Forelimb muscle (tissue), 1 donor: ENCODE measurements around the gene CXCL9. TPM values are rescaled to one million over a fixed set of nuclear protein-coding genes. Genes with fewer than 3 reads are reported as not detected.
A peak's percentile ranks its signal among the peaks of the same experiment; 100 is the strongest.
"Not testable (repeated sequence)": the region's sequence is repeated elsewhere in the genome, so short reads cannot be mapped to it uniquely, and the experiment has no call there.

ENCODE experiments used
- DNase-seq: peaks from one replicate; pipeline ENCODE4 v3.0.0-alpha.2; 2013; ENCODE audit warnings: low read depth
- polyA plus RNA-seq: library from polyadenylated mRNA; unstranded; fragments of 120-200 nt; gene quantifications from one replicate; pipeline ENCODE4 v1.2.1, GENCODE V29; 2013; ENCODE audit not compliant: insufficient read length

The CXCL9 gene
- polyA plus RNA-seq, 1 donor: 0.05 TPM

DNA sequence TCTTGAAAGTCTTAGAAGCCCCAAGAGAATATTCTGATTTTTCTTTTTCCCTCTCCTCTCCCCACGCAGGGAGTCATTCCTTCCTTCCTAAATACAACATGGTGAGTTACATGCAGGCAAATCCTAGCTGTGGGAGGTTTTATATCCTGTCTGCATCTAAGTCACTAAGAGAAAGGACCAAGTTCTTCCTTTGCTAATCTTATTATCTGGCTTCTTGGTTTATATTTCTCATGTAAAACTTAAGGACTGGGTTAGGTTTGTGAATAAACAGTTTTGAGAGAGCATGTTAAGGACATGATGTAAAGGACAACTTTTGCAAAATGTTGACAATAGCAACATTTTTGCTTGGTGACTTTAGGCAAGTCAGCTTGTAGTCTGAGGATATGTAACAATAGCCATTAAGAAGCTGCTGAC is 5.1 kb upstream of the CXCL9 start:
- no peak for DNase-seq

DNA sequence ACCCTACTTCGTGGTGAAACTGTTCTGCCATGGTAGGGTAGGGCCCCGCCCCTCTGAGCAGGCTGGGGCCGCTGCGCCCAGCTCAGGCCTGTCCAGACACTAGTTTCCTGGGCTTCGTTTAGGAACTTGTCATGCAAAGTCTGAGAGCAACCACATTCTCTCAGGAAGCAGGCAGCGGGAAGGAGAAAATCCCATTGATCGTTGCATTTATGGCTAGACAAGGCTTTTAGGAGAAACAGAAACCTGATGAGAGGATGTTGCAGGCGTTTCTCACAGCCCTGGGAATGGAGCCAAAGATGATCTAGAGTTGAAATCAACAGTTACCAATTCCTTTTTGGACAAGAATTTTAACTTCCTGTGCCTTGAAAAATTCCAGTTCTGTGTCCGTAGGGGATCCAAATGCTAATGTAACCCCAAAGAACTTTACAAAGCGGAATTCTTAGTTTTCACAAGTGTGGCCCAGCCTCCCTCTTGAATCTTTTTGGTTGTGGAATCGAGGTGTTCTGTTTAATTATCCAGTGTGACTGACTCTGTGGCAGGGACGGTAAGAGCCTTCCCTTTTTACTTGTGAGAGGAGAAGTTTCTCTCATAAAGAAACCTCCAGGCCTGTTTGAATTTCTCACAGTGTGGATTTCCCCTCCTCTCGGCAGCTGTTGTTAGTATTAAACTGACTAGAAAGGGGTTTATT is 4.5 kb upstream of the CXCL9 start:
- peak; percentile 84 for DNase-seq

GRCh38 chr4:76011018-76011670 is 3.8 kb upstream of the CXCL9 start:
- DNase-seq: no peak

- no peak for DNase-seq
Measured at GRCh38 chr4:76010576-76010975, 3.3 kb upstream of the CXCL9 start.

DNA sequence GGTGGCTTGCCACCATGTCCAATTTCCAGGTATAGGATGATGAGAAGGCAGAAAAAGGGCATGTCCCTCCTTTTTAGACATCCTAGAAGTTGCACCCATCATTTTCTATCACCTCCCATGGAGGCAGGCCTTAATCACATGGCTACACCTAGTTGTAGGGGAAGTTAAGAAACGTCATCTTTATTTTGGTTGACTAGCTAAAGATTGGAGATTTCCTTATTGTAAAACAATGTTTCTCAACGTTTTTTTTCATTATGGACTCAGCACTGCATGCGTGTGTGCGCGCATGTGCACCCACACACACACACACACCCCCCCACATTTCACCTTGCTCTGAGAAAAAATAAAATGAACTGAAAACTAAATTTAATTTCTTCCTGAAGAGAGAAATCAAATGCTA is 2.0 kb upstream of the CXCL9 start:
- DNase-seq: no peak

DNA sequence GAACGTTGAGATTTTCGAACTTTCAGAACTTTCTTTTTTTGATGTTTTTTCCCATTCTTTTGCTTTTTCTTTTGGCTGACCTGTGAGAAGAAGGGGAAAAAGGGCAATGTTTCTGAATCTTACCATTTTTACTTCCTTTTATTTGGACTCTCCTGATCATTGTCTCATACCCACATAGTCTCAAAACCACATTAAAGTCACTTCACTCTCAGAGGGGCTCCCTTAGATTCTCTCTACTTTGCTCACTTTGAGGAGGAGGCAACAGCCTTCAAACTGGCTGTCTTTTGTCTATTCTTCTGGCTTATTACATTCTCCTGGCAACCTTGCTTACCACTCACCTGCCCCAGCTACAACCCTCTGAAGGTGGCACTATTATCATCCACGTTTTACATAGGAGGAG is 3.7 kb downstream of the CXCL9 start:
- no peak for DNase-seq

DNA sequence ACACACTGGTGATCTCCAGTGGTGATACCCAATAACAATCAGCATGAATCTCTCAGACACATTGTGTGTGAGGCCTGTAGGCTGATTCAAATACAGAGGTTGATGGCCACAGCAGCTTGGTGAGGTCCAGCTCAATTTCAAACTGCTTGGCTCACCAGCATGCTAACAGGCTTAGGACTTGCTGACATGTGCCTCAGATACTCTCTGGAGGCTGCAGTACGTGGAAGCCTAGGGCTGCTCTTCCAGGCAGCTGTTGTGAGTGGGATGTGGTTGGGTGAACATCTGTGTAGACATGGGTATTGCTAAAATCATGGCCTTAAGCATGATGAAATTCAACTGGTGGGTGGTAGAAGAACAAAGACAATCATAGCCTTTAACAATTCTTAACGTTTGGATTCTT is 4.3 kb downstream of the CXCL9 start:
- DNase-seq: no peak

DNA sequence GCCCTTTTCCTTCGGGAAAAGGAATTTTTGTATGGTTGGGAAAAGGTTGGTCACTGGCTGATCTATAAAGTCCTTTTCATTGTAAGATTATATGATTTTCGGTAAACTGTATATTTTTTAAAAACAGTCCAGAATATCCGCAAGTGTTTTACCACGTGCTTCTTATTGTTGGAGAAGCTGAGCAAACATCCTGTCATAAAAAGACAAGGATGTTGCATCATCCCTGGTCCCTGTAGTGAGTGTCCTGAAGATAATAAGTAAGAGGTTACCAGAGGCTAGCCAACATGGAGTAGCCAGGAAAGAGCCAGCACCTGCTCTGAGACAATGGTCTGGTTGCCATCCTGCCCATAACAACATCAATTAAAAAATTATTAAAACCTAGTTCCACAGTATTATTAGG is 5.1 kb downstream of the CXCL9 start:
- DNase-seq: no peak

DNA sequence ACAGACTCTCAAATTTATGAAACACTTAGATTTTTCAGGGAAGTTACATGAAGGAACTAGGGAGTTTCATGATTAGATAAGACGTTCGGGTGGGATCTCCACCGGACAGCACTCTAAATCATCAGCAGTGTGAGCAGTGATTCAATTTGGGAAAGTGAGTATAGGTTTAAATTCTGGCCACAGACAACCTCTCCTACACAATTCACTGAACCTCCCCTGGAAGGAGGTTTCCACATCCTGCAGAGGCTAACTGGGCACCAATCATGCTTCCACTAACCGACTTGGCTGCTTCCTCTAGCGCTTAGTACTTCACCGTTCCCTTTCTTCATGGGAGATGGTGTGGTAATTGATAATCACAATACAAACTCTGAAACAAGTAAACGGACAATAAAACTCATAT is 5.6 kb downstream of the CXCL9 start:
- DNase-seq: no peak

DNA sequence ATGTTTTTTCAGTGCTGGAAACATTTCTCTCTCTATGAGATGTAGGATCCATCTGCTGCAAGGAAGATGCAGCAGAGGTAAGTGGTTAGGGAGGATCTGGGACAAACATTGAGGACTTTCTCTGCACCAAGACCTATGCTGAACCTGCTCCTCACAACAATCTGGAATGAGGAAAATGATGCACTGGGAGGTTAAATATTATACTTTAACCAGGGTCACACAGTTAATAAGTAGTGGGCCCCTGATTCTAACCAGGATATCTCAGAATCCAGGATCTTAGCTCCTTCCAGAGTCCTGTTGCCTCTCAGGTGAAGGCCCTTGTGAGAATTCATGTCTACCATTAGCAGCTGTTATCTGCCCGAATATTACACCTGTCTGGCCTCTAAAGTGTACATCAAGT is 7.0 kb downstream of the CXCL9 start:
- no peak for DNase-seq

GRCh38 chr4:75998525-75999147 is 8.7 kb downstream of the CXCL9 start:
- not testable (repeated sequence) for DNase-seq

GRCh38 chr4:75997946-75998345 is 9.4 kb downstream of the CXCL9 start:
- DNase-seq: no peak

DNA sequence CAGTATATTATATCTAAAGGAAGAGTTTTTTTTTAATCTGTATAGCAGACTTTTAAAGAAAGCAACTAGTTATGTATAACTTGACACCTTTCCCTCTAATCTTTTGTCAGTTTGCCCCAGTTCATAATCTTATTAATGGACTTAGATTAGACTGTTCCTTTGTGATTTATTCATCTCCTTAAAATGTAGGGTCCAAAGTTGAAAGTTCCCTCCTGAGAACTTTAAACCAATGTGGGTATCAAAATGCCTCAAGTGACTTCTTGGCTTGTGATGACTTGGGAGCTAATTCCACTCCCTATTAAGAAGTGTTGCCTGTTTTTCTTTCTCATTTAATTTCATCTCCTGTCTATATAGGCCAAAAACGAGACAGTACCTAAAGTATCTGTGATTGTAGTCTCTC is 10.2 kb downstream of the CXCL9 start:
- DNase-seq: no peak

DNA sequence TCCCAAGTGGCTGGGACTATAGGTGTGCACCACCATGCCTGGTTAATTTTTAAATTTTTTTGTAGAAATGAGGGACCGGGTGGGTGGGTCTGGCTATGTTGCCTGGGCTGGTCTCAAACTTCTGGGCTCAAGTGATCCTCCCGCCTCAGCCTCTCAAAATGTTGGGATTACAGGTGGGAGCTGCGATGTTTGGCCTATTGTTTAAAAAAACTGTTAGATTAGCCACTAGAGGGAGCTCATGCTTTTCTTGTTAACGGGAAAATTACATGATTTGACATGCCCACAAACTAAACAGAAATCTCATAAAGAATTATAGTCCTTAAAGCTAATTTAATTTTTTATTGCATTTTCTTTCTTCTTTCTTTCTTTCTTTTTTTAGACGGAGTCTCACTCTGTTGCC is 11.6 kb downstream of the CXCL9 start:
- DNase-seq: no peak

DNA sequence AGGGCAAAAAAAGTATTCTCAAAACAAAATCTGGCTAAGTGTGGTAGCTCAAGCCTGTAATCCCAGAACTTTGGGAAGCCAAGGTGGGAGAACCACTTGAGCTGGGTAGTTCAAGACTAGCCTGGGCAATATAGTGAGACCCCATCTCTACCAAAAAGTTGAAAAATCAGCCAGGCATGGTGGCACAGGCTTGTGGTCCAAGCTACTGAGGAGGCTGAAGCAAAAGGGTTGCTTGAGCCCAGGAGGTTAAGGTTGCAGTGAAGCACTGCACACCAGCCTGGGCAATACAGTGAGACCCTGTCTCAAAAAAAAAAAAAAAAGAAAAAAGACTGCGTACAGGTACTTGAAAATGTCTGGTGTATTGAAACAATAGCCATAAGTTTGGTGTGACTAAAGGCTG is 14.8 kb downstream of the CXCL9 start:
- no peak for DNase-seq

DNA sequence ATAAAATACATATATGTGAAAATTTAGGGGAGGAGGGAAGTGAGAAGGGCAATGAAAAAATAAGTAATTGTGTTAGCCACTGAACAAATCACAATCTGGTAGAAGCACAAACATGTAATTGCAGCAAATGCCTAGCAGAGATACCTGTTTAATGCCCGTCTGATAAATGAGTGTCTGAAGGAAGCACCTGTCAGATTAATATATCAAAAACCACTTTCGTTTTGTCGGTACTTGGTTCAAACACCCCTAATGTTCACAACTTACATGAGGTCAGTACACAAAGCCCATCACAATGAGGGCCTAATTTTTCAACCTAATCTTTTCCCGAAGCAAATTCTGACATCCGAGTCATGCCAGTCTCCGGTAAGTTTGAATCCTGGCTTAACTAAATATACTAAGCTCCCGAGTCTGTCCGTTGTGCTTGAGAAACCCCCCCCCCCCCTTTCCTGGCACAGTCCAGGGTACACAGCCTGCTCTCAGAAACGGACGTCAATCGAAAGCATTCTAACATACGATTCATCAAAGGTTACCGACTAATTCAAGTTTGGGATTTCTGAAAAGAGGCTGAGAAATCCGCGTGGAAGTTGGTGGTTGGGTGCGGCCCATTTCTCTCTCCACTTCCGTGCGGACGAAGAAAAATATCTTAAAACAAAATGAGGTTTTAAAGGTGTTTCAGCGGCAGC is 17.3 kb downstream of the CXCL9 start:
- DNase-seq: no peak

- no peak for DNase-seq
Measured at GRCh38 chr4:75985116-75985515, 22.2 kb downstream of the CXCL9 start.

- DNase-seq: no peak
Measured at GRCh38 chr4:75980576-75980975, 26.7 kb downstream of the CXCL9 start.

DNA sequence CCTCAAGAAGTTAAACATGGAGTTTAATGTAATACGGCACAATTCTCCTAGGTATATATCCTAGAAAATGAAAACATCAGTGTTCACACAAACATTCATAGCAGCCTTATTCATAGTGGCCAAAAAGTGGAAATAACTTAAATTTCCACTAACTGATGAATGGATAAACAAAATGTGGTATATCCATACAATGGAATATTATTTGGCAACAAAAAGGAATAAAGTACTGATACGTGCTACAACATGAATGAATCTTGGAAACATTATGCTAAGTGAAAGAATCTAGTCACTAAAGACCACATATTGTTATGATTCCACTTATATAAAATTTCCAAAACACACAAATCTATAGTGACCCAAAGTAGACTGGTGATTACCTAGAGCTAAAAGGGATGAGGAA is 31.1 kb downstream of the CXCL9 start:
- DNase-seq: no peak

DNA sequence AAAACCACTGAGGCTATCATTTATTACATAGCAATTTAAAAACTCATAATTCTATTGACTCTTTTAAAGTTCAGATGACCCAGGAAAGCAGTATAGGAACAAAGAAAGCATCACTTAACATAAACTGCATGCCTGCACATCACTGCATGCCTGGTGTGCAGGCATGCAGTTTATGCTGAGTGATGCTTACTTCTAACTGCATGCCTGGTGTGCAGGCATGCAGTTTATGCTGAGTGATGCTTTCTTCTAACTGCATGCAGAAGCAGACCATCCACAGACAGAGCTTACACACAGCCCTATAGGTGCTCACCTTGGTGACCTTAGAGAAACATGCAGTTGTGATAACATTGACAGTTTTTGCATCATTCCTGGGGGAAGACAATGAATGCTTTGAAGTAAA is 33.5 kb downstream of the CXCL9 start:
- no peak for DNase-seq

GRCh38 chr4:75968084-75968483 is 39.2 kb downstream of the CXCL9 start:
- no peak for DNase-seq

DNA sequence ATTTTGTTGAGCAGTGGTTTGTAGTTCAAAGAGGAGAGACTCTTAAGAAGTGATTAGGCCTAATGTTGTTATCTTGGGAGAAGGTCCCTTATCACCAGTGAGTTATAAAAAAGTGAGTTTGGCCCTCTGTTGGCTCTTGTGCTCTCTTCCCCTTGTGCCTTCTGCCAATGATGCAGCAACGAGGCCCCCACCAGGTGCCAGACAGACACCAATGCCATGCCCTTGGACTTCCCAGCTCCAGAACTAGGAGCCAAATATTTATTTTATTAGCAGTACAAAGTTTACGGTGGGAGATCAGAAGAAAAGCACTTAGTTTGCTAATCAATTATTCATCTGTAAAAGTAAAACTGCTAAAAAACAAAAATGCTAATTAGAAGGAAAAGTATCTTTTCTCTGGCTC is 43.8 kb downstream of the CXCL9 start:
- no peak for DNase-seq

DNA sequence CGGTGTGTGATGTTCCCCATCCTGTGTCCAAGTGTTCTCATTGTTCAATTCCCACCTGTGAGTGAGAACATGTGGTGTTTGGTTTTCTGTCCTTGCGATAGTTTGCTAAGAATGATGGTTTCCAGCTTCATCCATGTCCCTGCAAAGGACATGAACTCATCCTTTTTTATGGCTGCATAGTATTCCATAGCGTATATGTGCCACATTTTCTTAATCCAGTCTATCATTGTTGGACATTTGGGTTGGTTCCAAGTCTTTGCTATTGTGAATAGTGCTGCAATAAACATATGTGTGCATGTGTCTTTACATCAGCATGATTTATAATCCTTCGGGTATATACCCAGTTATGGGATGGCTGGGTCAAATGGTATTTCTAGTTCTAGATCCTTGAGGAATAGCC is 45.2 kb downstream of the CXCL9 start:
- not testable (repeated sequence) for DNase-seq
